GM20000 (cell line): ENCODE results near the gene KLK5.

Experiments
- DNase-seq: peaks from one replicate; pipeline ENCODE4 v3.0.0; 2012; ENCODE audit warnings: low spot score
- CTCF ChIP-seq: IDR thresholded peaks from 2 replicates; pipeline ENCODE4 v1.5.1; 2012; ENCODE audit warnings: mild to moderate bottlenecking, control low read depth; ENCODE audit errors: extremely low read depth, missing control alignments

Gene KLK5

GRCh38 chr19:50909240-50910070 is 43.4 kb downstream of the KLK5 start:
- peak; percentile 86 for DNase-seq
- TF ChIP-seq CTCF: no peak

GRCh38 chr19:50908336-50908735 is 44.5 kb downstream of the KLK5 start:
- no peak for DNase-seq
- TF ChIP-seq CTCF: no peak

GRCh38 chr19:50906217-50906616 is 46.6 kb downstream of the KLK5 start:
- peak; percentile 47 for TF ChIP-seq CTCF
- DNase-seq: peak; percentile 49

GRCh38 chr19:50902640-50903039 is 50.2 kb downstream of the KLK5 start:
- TF ChIP-seq CTCF: no peak
- DNase-seq: no peak

GRCh38 chr19:50899569-50899968 is 53.3 kb downstream of the KLK5 start:
- no peak for TF ChIP-seq CTCF
- no peak for DNase-seq

- no peak for DNase-seq
- TF ChIP-seq CTCF: no peak
Observed at GRCh38 chr19:50898018-50898417, 54.8 kb downstream of the KLK5 start.

GRCh38 chr19:50897612-50898011 is 55.2 kb downstream of the KLK5 start:
- TF ChIP-seq CTCF: no peak
- DNase-seq: no peak
